ENCODE data around the gene TMEM100. TPM values are rescaled to one million over a fixed set of nuclear protein-coding genes. Genes with fewer than 3 reads are reported as not detected.

The TMEM100 gene
- total and polyA plus RNA-seq, 2 experiments from 2014 or later: 0.10 to 0.73 TPM

GRCh38 chr17:55704401-55704800 is 18.3 kb downstream of the TMEM100 start (continued):
- TF ChIP-seq REST (IDR thresholded peaks at IDR 0.05; ENCODE audit: unreplicated experiment): no peak

GRCh38 chr17:55702150-55702549 is 20.5 kb downstream of the TMEM100 start:
- no peaks in the 10 kb centered on the region for H3K79me2 ChIP-seq (replicated peaks; ENCODE audit: insufficient read depth)
- H3K9me3 Mint-ChIP-seq: 0 out of 3 replicates have a peak, but pooled peaks cover 3% of the 10 kb centered on the region
- H3K36me3 ChIP-seq (ENCODE audit: insufficient read depth): no peaks in the 10 kb centered on the region
- no peak overlapping the region for H3K4me3 ChIP-seq
- no peak overlapping the region for H2AFZ ChIP-seq
- H3K27ac Mint-ChIP-seq: no peak overlapping the region
- H3K27me3 ChIP-seq (ENCODE audit: insufficient read depth): no peaks in the 10 kb centered on the region
- H3K36me3 Mint-ChIP-seq (ENCODE audit: low read depth): no peaks in the 10 kb centered on the region
- H3F3A ChIP-seq (replicated peaks; ENCODE audit: low read depth): no peaks in the 10 kb centered on the region
- H3K4me2 ChIP-seq: no peak overlapping the region
- no peak overlapping the region for H3K4me3 Mint-ChIP-seq
- H3K4me1 ChIP-seq (ENCODE audit: insufficient read depth): peaks cover 2% of the 10 kb centered on the region; the same call in 1 of the 2 replicates
- H4K20me1 ChIP-seq (replicated peaks; ENCODE audit: insufficient read depth): no peaks in the 10 kb centered on the region
- DNase-seq (ENCODE audit: low spot score) (no peak), ATAC-seq (no peak)
- H3K9me2 ChIP-seq (ENCODE audit: insufficient read depth): peaks cover 2% of the 10 kb centered on the region; the same call in 1 of the 2 replicates
- H3K27ac ChIP-seq (ENCODE audit: low read depth): no peak overlapping the region
- H3K4me1 Mint-ChIP-seq: peaks cover 10% of the 10 kb centered on the region
- no peaks in the 10 kb centered on the region for H3K27me3 Mint-ChIP-seq (ENCODE audit: insufficient read depth, low read depth, poor library complexity)
- no peak for TF ChIP-seq CTCF (conservative IDR thresholded peaks at IDR 0.05; ENCODE audit: low read depth in 2 of 2)
- no peak for TF ChIP-seq ZNF462 (CRISPR knock-in tag; IDR thresholded peaks at IDR 0.05)
- no peak for TF ChIP-seq JUNB (IDR thresholded peaks at IDR 0.05; ENCODE audit: unreplicated experiment)
- no peak for TF ChIP-seq ZNF331 (CRISPR knock-in tag; IDR thresholded peaks at IDR 0.05; ENCODE audit: low read depth)
- TF ChIP-seq REST (IDR thresholded peaks at IDR 0.05; ENCODE audit: unreplicated experiment): no peak
- no peak for TF ChIP-seq STAT1 (IDR thresholded peaks at IDR 0.05; ENCODE audit: unreplicated experiment)
- no peak for TF ChIP-seq ETS1 (IDR thresholded peaks at IDR 0.05)
- TF ChIP-seq CREB1 (CRISPR knock-in tag; IDR thresholded peaks at IDR 0.05; ENCODE audit: low read depth): no peak
